ENCODE results near the gene PTPN6.

DNA sequence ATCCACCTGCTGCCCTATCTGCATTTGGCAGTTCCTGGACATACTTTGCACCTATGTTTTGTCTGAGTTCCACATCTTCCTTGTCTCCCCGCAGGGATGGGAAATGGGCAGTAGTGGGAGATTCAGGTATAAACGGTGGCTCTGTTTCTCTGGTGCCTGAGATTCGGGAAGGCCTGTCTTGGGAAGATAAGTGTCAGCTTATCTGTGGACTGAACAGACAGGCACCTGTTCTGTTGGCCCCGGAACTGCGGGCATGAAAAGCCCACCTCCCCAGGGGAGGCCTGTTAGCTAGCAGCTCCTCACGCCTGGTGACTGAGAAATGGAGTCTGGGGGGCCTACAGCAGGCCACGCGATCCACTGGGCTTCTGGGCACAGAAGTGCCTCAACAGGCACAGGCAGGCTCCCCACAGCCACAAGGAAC is 13.5 kb downstream of the PTPN6 start:
- TF ChIP-seq RAD21 (conservative IDR thresholded peaks at IDR 0.05): no peak
- TF ChIP-seq, protein P1, sequence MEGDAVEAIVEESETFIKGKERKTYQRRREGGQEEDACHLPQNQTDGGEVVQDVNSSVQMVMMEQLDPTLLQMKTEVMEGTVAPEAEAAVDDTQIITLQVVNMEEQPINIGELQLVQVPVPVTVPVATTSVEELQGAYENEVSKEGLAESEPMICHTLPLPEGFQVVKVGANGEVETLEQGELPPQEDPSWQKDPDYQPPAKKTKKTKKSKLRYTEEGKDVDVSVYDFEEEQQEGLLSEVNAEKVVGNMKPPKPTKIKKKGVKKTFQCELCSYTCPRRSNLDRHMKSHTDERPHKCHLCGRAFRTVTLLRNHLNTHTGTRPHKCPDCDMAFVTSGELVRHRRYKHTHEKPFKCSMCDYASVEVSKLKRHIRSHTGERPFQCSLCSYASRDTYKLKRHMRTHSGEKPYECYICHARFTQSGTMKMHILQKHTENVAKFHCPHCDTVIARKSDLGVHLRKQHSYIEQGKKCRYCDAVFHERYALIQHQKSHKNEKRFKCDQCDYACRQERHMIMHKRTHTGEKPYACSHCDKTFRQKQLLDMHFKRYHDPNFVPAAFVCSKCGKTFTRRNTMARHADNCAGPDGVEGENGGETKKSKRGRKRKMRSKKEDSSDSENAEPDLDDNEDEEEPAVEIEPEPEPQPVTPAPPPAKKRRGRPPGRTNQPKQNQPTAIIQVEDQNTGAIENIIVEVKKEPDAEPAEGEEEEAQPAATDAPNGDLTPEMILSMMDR (IDR thresholded peaks at IDR 0.05; ENCODE audit: poor library complexity, severe bottlenecking): no peak
- TF ChIP-seq EZH2 (IDR thresholded peaks at IDR 0.05; ENCODE audit: borderline replicate concordance, insufficient read depth, low read length, poor library complexity, severe bottlenecking): no peak
- TF ChIP-seq EP300 (conservative IDR thresholded peaks at IDR 0.05; ENCODE audit: poor library complexity, severe bottlenecking): no peak
- TF ChIP-seq, protein P2, sequence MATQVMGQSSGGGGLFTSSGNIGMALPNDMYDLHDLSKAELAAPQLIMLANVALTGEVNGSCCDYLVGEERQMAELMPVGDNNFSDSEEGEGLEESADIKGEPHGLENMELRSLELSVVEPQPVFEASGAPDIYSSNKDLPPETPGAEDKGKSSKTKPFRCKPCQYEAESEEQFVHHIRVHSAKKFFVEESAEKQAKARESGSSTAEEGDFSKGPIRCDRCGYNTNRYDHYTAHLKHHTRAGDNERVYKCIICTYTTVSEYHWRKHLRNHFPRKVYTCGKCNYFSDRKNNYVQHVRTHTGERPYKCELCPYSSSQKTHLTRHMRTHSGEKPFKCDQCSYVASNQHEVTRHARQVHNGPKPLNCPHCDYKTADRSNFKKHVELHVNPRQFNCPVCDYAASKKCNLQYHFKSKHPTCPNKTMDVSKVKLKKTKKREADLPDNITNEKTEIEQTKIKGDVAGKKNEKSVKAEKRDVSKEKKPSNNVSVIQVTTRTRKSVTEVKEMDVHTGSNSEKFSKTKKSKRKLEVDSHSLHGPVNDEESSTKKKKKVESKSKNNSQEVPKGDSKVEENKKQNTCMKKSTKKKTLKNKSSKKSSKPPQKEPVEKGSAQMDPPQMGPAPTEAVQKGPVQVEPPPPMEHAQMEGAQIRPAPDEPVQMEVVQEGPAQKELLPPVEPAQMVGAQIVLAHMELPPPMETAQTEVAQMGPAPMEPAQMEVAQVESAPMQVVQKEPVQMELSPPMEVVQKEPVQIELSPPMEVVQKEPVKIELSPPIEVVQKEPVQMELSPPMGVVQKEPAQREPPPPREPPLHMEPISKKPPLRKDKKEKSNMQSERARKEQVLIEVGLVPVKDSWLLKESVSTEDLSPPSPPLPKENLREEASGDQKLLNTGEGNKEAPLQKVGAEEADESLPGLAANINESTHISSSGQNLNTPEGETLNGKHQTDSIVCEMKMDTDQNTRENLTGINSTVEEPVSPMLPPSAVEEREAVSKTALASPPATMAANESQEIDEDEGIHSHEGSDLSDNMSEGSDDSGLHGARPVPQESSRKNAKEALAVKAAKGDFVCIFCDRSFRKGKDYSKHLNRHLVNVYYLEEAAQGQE (IDR thresholded peaks at IDR 0.05; ENCODE audit: borderline replicate concordance): no peak
- no peak for TF ChIP-seq SMC3 (conservative IDR thresholded peaks at IDR 0.05; ENCODE audit: poor library complexity)
- TF ChIP-seq POLR2AphosphoS5 (IDR thresholded peaks at IDR 0.05): no peak
